Astrocyte (in vitro differentiated cells and primary cell): ENCODE measurements around the gene ATG9B. TPM values are rescaled to one million over a fixed set of nuclear protein-coding genes. Genes with fewer than 3 reads are reported as not detected.

Experiments
- DNase-seq: peaks from one replicate; pipeline ENCODE4 v3.0.0-alpha.2; 2010; ENCODE audit warnings: low read depth
- FAIRE-seq: peaks from 2 replicates; lab custom pipeline; 2011; peaks lifted over from hg19 to GRCh38; lab: Jason Lieb, UNC
- H2AFZ ChIP-seq: 2 replicates; pipeline ENCODE4 v1.6.0; 2012; ENCODE audit warnings: low read depth, low read length, inconsistent platforms
- H3K27ac ChIP-seq: 2 replicates; pipeline ENCODE4 v1.5.1; 2011; ENCODE audit warnings: low read depth, low read length, inconsistent platforms
- H3K27me3 ChIP-seq: 2 replicates; pipeline ENCODE4 v1.6.0; 2011; ENCODE audit warnings: low read length, inconsistent platforms; ENCODE audit not compliant: insufficient read depth
- H3K36me3 ChIP-seq: 2 replicates; pipeline ENCODE4 v1.5.1; 2011; ENCODE audit warnings: low read length, inconsistent platforms; ENCODE audit not compliant: insufficient read depth
- H3K4me1 ChIP-seq: 2 replicates; pipeline ENCODE4 v1.5.1; 2011; ENCODE audit warnings: low read length, inconsistent platforms; ENCODE audit not compliant: insufficient read depth
- H3K4me2 ChIP-seq: 2 replicates; pipeline ENCODE4 v1.6.0; 2012; ENCODE audit warnings: low read length, inconsistent platforms
- H3K4me3 ChIP-seq: 2 replicates; pipeline ENCODE4 v1.5.1; 2011; ENCODE audit warnings: low read depth, mild to moderate bottlenecking, low read length, inconsistent platforms; ENCODE audit not compliant: insufficient read depth
- H3K79me2 ChIP-seq: 2 replicates; pipeline ENCODE4 v1.6.0; 2012; ENCODE audit warnings: mild to moderate bottlenecking, low read length, inconsistent platforms; ENCODE audit not compliant: insufficient read depth
- H3K9ac ChIP-seq: 2 replicates; pipeline ENCODE4 v1.6.0; 2012; ENCODE audit warnings: mild to moderate bottlenecking, low read length, inconsistent platforms
- H3K9me3 ChIP-seq: 2 replicates; pipeline ENCODE4 v1.5.1; 2012; ENCODE audit warnings: low read depth, mild to moderate bottlenecking, low read length, inconsistent platforms; ENCODE audit not compliant: insufficient read depth
- H4K20me1 ChIP-seq: 2 replicates; pipeline ENCODE4 v1.6.0; 2012; ENCODE audit warnings: low read length, inconsistent platforms; ENCODE audit not compliant: insufficient read depth
- H3K27ac Mint-ChIP-seq: one replicate; pipeline ENCODE4 v1.8.0; 2021; ENCODE audit warnings: mild to moderate bottlenecking, mixed read lengths; ENCODE audit not compliant: unreplicated experiment
- H3K27me3 Mint-ChIP-seq: one replicate; pipeline ENCODE4 v1.8.0; 2021; ENCODE audit warnings: low read depth, mixed read lengths; ENCODE audit not compliant: unreplicated experiment
- H3K36me3 Mint-ChIP-seq: one replicate; pipeline ENCODE4 v1.8.0; 2021; ENCODE audit warnings: low read depth, mixed read lengths; ENCODE audit not compliant: unreplicated experiment
- H3K4me1 Mint-ChIP-seq: one replicate; pipeline ENCODE4 v1.8.0; 2021; ENCODE audit warnings: low read depth, mixed read lengths; ENCODE audit not compliant: unreplicated experiment
- H3K4me3 Mint-ChIP-seq: one replicate; pipeline ENCODE4 v1.8.0; 2021; ENCODE audit warnings: mild to moderate bottlenecking, moderate library complexity, mixed read lengths; ENCODE audit not compliant: unreplicated experiment
- H3K9me3 Mint-ChIP-seq: one replicate; pipeline ENCODE4 v1.8.0; 2021; ENCODE audit warnings: mild to moderate bottlenecking, mixed read lengths; ENCODE audit not compliant: unreplicated experiment
- CTCF ChIP-seq: IDR thresholded peaks from 2 replicates; pipeline ENCODE4 v1.5.1; 2011; ENCODE audit warnings: low read depth, mild to moderate bottlenecking, inconsistent platforms, low read length, moderate library complexity; ENCODE audit not compliant: insufficient read depth
- EZH2 ChIP-seq: IDR thresholded peaks from 2 replicates; pipeline ENCODE4 v1.6.1; 2012; ENCODE audit warnings: mild to moderate bottlenecking, low read length, inconsistent platforms; ENCODE audit not compliant: insufficient read depth
- total RNA-seq: library from RNA; stranded (reverse); gene quantifications from 2 replicates; pipeline ENCODE4 v1.2.1, GENCODE V29; 2021

ATG9B gene
- total RNA-seq, 1 donor from 2014 or later: 2.2 TPM

- Mint-ChIP-seq H3K27ac (no peak overlapping the region), H3K4me1 (peaks cover 12% of the 10 kb centered on the region), H3K36me3 (no peaks in the 10 kb centered on the region), H3K4me3 (no peak overlapping the region), H3K9me3 (no peaks in the 10 kb centered on the region), H3K27me3 (peaks cover 47% of the 10 kb centered on the region)
- Histone ChIP-seq H3K9me3 (no peaks in the 10 kb centered on the region), H4K20me1 (peaks cover 8% of the 10 kb centered on the region), H3K27ac (no peak overlapping the region), H3K4me1 (peaks cover 5% of the 10 kb centered on the region), H3K9ac (no peak overlapping the region), H3K27me3 (peaks cover 53% of the 10 kb centered on the region), H3K4me2 (no peak overlapping the region), H3K36me3 (no peaks in the 10 kb centered on the region), H2AFZ (no peak overlapping the region), H3K79me2 (no peaks in the 10 kb centered on the region), H3K4me3 (no peak overlapping the region)
- FAIRE-seq (no peak), DNase-seq (no peak)
- no peak for TF ChIP-seq EZH2
- no peak for TF ChIP-seq CTCF
Measured at GRCh38 chr7:150980663-150981062, 43.6 kb downstream of the ATG9B start.

GRCh38 chr7:150979713-150980390 is 44.4 kb downstream of the ATG9B start:
- peaks cover 49% of the 10 kb centered on the region for H3K27me3 Mint-ChIP-seq
- no peak for DNase-seq
- Histone ChIP-seq H4K20me1 (peaks cover 8% of the 10 kb centered on the region), H3K4me3 (no peak overlapping the region), H3K27me3 (peaks cover 59% of the 10 kb centered on the region), H3K9ac (no peak overlapping the region), H3K36me3 (no peaks in the 10 kb centered on the region), H3K79me2 (no peaks in the 10 kb centered on the region), H3K9me3 (no peaks in the 10 kb centered on the region), H3K4me2 (peak overlapping the region; percentile 79), H3K4me1 (peaks cover 5% of the 10 kb centered on the region), H2AFZ (no peak overlapping the region), H3K27ac (no peak overlapping the region)
- no peaks in the 10 kb centered on the region for H3K36me3 Mint-ChIP-seq
- peaks cover 12% of the 10 kb centered on the region for H3K4me1 Mint-ChIP-seq
- H3K27ac Mint-ChIP-seq: no peak overlapping the region
- H3K4me3 Mint-ChIP-seq: peak overlapping the region; percentile 66
- H3K9me3 Mint-ChIP-seq: no peaks in the 10 kb centered on the region
- TF ChIP-seq EZH2: peak; percentile 21
- TF ChIP-seq CTCF: no peak
- no peak for FAIRE-seq

GRCh38 chr7:150978126-150978789 is 46.0 kb downstream of the ATG9B start, which contains the start of gene KCNH2:
TSS of gene KCNH2 (minus strand) at chr7:150978321. CDS start at chr7:150977913, 408 bp downstream.
- H3K27me3 Mint-ChIP-seq: peaks cover 43% of the 10 kb centered on the region

More at GRCh38 chr7:150978126-150978789, 46.0 kb downstream of the ATG9B start, which contains the start of gene KCNH2:
- Histone ChIP-seq H2AFZ (peak within 1 kb of the TSS; percentile 10), H4K20me1 (peaks cover 8% of the 10 kb centered on the region), H3K9me3 (no peaks in the 10 kb centered on the region), H3K27ac (no peak within 1 kb of the TSS), H3K4me3 (peak within 1 kb of the TSS; percentile 46), H3K4me2 (peak within 1 kb of the TSS; percentile 79), H3K27me3 (peaks cover 59% of the 10 kb centered on the region), H3K9ac (no peak within 1 kb of the TSS), H3K36me3 (no peaks in the 10 kb centered on the region), H3K79me2 (no peaks in the 10 kb centered on the region), H3K4me1 (peaks cover 5% of the 10 kb centered on the region)
- H3K27ac Mint-ChIP-seq: no peak within 1 kb of the TSS
- FAIRE-seq: no peak
- H3K4me1 Mint-ChIP-seq: peaks cover 12% of the 10 kb centered on the region
- no peaks in the 10 kb centered on the region for H3K36me3 Mint-ChIP-seq
- DNase-seq: no peak
- no peaks in the 10 kb centered on the region for H3K9me3 Mint-ChIP-seq
- TF ChIP-seq EZH2 (peak; percentile 87), CTCF (no peak)
- H3K4me3 Mint-ChIP-seq: peak within 1 kb of the TSS; percentile 82
